Melanocyte of skin (primary cell): ENCODE results near the gene TECTA. TPM values are rescaled to one million over a fixed set of nuclear protein-coding genes. Genes with fewer than 3 reads are reported as not detected.

ENCODE experiments used
- total RNA-seq, 2 donors: library from RNA; depleted of rRNA; stranded (reverse); fragments of >200 nt; gene quantifications; 2 replicates each; pipeline ENCODE4 v1.2.3, GENCODE V29; 2012

Gene TECTA
- 1 to 10 TPM in 1 of 2 donors, under 1 TPM in 1; 0.33 to 1.0 TPM for total RNA-seq

GRCh38 chr11:121100943-121101342 is at the start of gene TECTA:
TSS of gene TECTA (plus strand) at chr11:121101243. CDS start at chr11:121102666, 1,423 bp downstream.

Other genes with a start within 250 kb of the TECTA start
- 10 to 100 TPM; 15.1 to 25.6 TPM for gene TBCEL, start 77.1 kb upstream of the TECTA start, total RNA-seq
- gene SC5D, start 191.5 kb downstream of the TECTA start, total RNA-seq: 10 to 100 TPM; 66.3 to 69.9 TPM